CD14-positive monocyte (primary cell): ENCODE data around the gene AQP12B. TPM values are rescaled to one million over a fixed set of nuclear protein-coding genes. Genes with fewer than 3 reads are reported as not detected.

Source experiments
- DNase-seq, 3 donors: peaks; one replicate each; pipeline ENCODE4 v3.0.0-alpha.2; 2011 to 2022
- H2AFZ ChIP-seq: 2 replicates; pipeline ENCODE4 v1.6.0; 2012; ENCODE audit warnings: mild to moderate bottlenecking, low read depth, low read length, inconsistent platforms; ENCODE audit not compliant: insufficient read depth, poor library complexity, severe bottlenecking
- H3K27ac ChIP-seq, 2 donors: 1 replicate in 1 of 2; 2 replicates in 1 of 2; pipeline ENCODE4 v1.5.1; 2012 to 2013; ENCODE audit warnings: low read length in 2 of 2, control low read depth in 1 of 2, inconsistent platforms in 1 of 2, low read depth in 1 of 2, mild to moderate bottlenecking in 1 of 2
- H3K27me3 ChIP-seq, 2 donors: one replicate each; pipeline versions ENCODE4 v1.6.0 to v1.6.1; 2011 to 2013; ENCODE audit warnings: low read length in 2 of 2; ENCODE audit not compliant: control insufficient read depth in 2 of 2, insufficient read depth in 2 of 2
- H3K36me3 ChIP-seq, 2 donors: replicated peaks in 1 of 2; 1 replicate in 1 of 2; 2 replicates in 1 of 2; pipeline versions ENCODE4 v1.5.1 to v1.6.1; 2012 to 2013; ENCODE audit warnings: low read length in 2 of 2, control low read depth in 1 of 2, inconsistent platforms in 1 of 2, mild to moderate bottlenecking in 1 of 2; ENCODE audit not compliant: insufficient read depth in 2 of 2, control insufficient read depth in 1 of 2
- H3K4me1 ChIP-seq, 2 donors: 1 replicate in 1 of 2; 2 replicates in 1 of 2; pipeline versions ENCODE4 v1.5.1 to v1.6.1; 2012 to 2013; ENCODE audit warnings: low read length in 2 of 2, control low read depth in 1 of 2, inconsistent platforms in 1 of 2, mild to moderate bottlenecking in 1 of 2, moderate library complexity in 1 of 2; ENCODE audit not compliant: insufficient read depth in 2 of 2, control insufficient read depth in 1 of 2
- H3K4me2 ChIP-seq: replicated peaks from 2 replicates; pipeline ENCODE3; 2012; ENCODE audit warnings: low read length, moderate library complexity, mild to moderate bottlenecking; ENCODE audit not compliant: poor library complexity, severe bottlenecking; ENCODE audit errors: extremely low read depth
- H3K4me3 ChIP-seq, 3 experiments: fragments of 200-600 bp in 1 of 3; sonication (generic) in 1 of 3; replicated peaks in 1 of 3; 1 replicate in 2 of 3; 2 replicates in 1 of 3; pipeline ENCODE4 v1.5.1; 2011 to 2013; ENCODE audit warnings: low read length in 3 of 3, mild to moderate bottlenecking in 3 of 3, control low read depth in 2 of 3, low read depth in 2 of 3, inconsistent platforms in 1 of 3, moderate library complexity in 1 of 3
- H3K79me2 ChIP-seq: 2 replicates; pipeline ENCODE4 v1.6.0; 2012; ENCODE audit warnings: mild to moderate bottlenecking, control low read depth, inconsistent platforms, low read length, moderate library complexity; ENCODE audit not compliant: insufficient read depth
- H3K9ac ChIP-seq: 2 replicates; pipeline ENCODE4 v1.6.0; 2017; ENCODE audit warnings: low read length, mild to moderate bottlenecking; ENCODE audit not compliant: insufficient read depth, poor library complexity, severe bottlenecking
- H3K9me3 ChIP-seq, 2 donors: replicated peaks in 1 of 2; 1 replicate in 1 of 2; 2 replicates in 1 of 2; pipeline versions ENCODE4 v1.5.1 to v1.6.1; 2012 to 2013; ENCODE audit warnings: low read length in 2 of 2, control low read depth in 1 of 2; ENCODE audit not compliant: control insufficient read depth in 1 of 2, insufficient read depth in 1 of 2
- H4K20me1 ChIP-seq: 2 replicates; pipeline ENCODE4 v1.6.0; 2012; ENCODE audit warnings: mild to moderate bottlenecking, low read length, control low read depth, moderate library complexity; ENCODE audit not compliant: insufficient read depth
- H3K27ac Mint-ChIP-seq, 7 donors: one replicate each; pipeline ENCODE4 v1.8.0; 2020; ENCODE audit warnings: mild to moderate bottlenecking in 7 of 7, mixed read lengths in 7 of 7, moderate library complexity in 6 of 7, inconsistent platforms in 2 of 7
- H3K27me3 Mint-ChIP-seq, 3 donors: one replicate each; pipeline ENCODE4 v1.8.0; 2021 to 2022; ENCODE audit warnings: low read depth in 3 of 3, mild to moderate bottlenecking in 3 of 3, mixed read lengths in 3 of 3, moderate library complexity in 3 of 3, inconsistent platforms in 1 of 3
- H3K36me3 Mint-ChIP-seq, 2 donors: one replicate each; pipeline ENCODE4 v1.8.0; 2020; ENCODE audit warnings: mixed read lengths in 2 of 2, inconsistent platforms in 1 of 2, mild to moderate bottlenecking in 1 of 2
- H3K4me1 Mint-ChIP-seq: one replicate; pipeline ENCODE4 v1.8.0; 2020; ENCODE audit warnings: mild to moderate bottlenecking, mixed read lengths
- H3K4me3 Mint-ChIP-seq, 2 donors: one replicate each; pipeline ENCODE4 v1.8.0; 2020; ENCODE audit warnings: mild to moderate bottlenecking in 2 of 2, mixed read lengths in 2 of 2, moderate library complexity in 1 of 2
- H3K9me3 Mint-ChIP-seq, 7 donors: one replicate each; pipeline ENCODE4 v1.8.0; 2020 to 2022; ENCODE audit warnings: mixed read lengths in 7 of 7, mild to moderate bottlenecking in 6 of 7, moderate library complexity in 6 of 7, inconsistent platforms in 2 of 7
- CTCF ChIP-seq: fragments of 200-600 bp; IDR thresholded peaks from one replicate; pipeline ENCODE4 v1.8.0; 2022; ENCODE audit warnings: antibody characterized with exemption, mild to moderate bottlenecking
- WGBS: methylation state at CpG from one replicate; pipeline ENCODE4 v1.1.5; 2013; ENCODE audit warnings: missing lambda C conversion rate; ENCODE audit not compliant: insufficient coverage; 5-methylcytosine and 5-hydroxymethylcytosine counted together
- intact Hi-C, 2 donors: fragments of 100-400 bp; cut with micrococcal nuclease; formaldehyde crosslinking; loops; one replicate each; pipeline versions ENCODE4 v1.15.0 to v1.15.1; 2023
- polyA plus RNA-seq, 3 donors: library from polyadenylated mRNA; depleted of rRNA in 1 of 3; unstranded in 2 of 3; stranded (reverse) in 1 of 3; fragments of 300-500 nt in 2 of 3; fragments of >200 nt in 1 of 3; fragmentation: Illumina TruSeq in 2 of 3; gene quantifications; 1 replicate in 2 of 3; 2 replicates in 1 of 3; pipeline ENCODE4 v1.2.3, GENCODE V29; 2012 to 2021

Gene AQP12B
- polyA plus RNA-seq, 3 donors = not detected

- Histone ChIP-seq H3K79me2 (no peaks in the 10 kb centered on the region), H3K27me3 (peaks cover 0 to 34% of the 10 kb centered on the region in 2 donors), H3K4me1 (peaks cover 2 to 12% of the 10 kb centered on the region in 2 donors), H4K20me1 (no peaks in the 10 kb centered on the region), H3K4me2 (no peak overlapping the region), H3K36me3 (no peaks in the 10 kb centered on the region), H3K27ac (no peak overlapping the region), H3K4me3 (no peak overlapping the region), H3K9me3 (peaks cover 0 to 7% of the 10 kb centered on the region in 2 donors), H2AFZ (peak overlapping the region; percentile 36), H3K9ac (no peak overlapping the region)
- Mint-ChIP-seq H3K36me3 (no peaks in the 10 kb centered on the region), H3K4me1 (peaks cover 13% of the 10 kb centered on the region), H3K27ac (peak overlapping the region; percentile 47 to 95 (median 82)), H3K4me3 (peak overlapping the region; percentile 42 to 82), H3K27me3 (peaks cover 26 to 45% (median 30%) of the 10 kb centered on the region in 3 donors), H3K9me3 (peaks cover 2 to 16% (median 6%) of the 10 kb centered on the region in 7 donors)
- 67% methylated on average over 33 of the region's 36 CpGs for WGBS
- intact Hi-C loops = no loop called here
- DNase-seq = peak; percentile 45 to 66 (median 50)
- TF ChIP-seq CTCF = no peak
Observed at GRCh38 chr2:240646176-240646899, 36.3 kb downstream of the AQP12B start.

- H3K27me3 ChIP-seq = peaks cover 0 to 31% of the 10 kb centered on the region in 2 donors
- H3K9me3 Mint-ChIP-seq = peaks cover under 1 to 14% (median 3%) of the 10 kb centered on the region in 7 donors
- no peak overlapping the region for H3K4me2 ChIP-seq
- H3K27ac ChIP-seq = no peak overlapping the region
- no peak for TF ChIP-seq CTCF
- H2AFZ ChIP-seq = peak overlapping the region; percentile 36
- no peaks in the 10 kb centered on the region for H3K79me2 ChIP-seq
- H3K27ac Mint-ChIP-seq = peak overlapping the region in 4 of 7 donors; percentile 72 to 95 (median 82)
- no peak for DNase-seq
- no peak overlapping the region for H3K4me3 ChIP-seq
- peaks cover 13% of the 10 kb centered on the region for H3K4me1 Mint-ChIP-seq
- H3K36me3 Mint-ChIP-seq = no peaks in the 10 kb centered on the region
- intact Hi-C loops = no loop called here
- peaks cover 2 to 12% of the 10 kb centered on the region in 2 donors for H3K4me1 ChIP-seq
- H3K9ac ChIP-seq = no peak overlapping the region
- 85% methylated on average over 10 of the region's 10 CpGs for WGBS
- no peak overlapping the region for H3K4me3 Mint-ChIP-seq
- H3K27me3 Mint-ChIP-seq = peaks cover 24 to 41% (median 30%) of the 10 kb centered on the region in 3 donors
- no peaks in the 10 kb centered on the region for H4K20me1 ChIP-seq
- H3K36me3 ChIP-seq = no peaks in the 10 kb centered on the region
- H3K9me3 ChIP-seq = peaks cover 0 to 7% of the 10 kb centered on the region in 2 donors
Observed at GRCh38 chr2:240645801-240646175, 36.9 kb downstream of the AQP12B start.
